OCI-LY1 (cell line): ENCODE measurements around the gene MTCL3.

Source experiments
- CTCF ChIP-seq: fragments of 200-600 bp; sonication (generic), shearing (Covaris generic); IDR thresholded peaks from 2 replicates; pipeline ENCODE4 v1.5.1; 2017; ENCODE audit warnings: mild to moderate bottlenecking, antibody characterized with exemption, low read length, moderate library complexity, mixed read lengths
- EZH2 ChIP-seq: fragments of 200-600 bp; sonication (generic), shearing (Covaris generic); IDR thresholded peaks from 2 replicates; pipeline ENCODE4 v1.8.0; 2017; ENCODE audit warnings: borderline replicate concordance, mixed run types, mild to moderate bottlenecking, antibody characterized with exemption, low read length, moderate library complexity, mixed read lengths

GRCh38 chr6:127453845-127454619 lies 65.1 kb downstream of the MTCL3 start:
- TF ChIP-seq CTCF (no peak), EZH2 (no peak)
